Measurements from ENCODE around the gene ITGB6.

GRCh38 chr2:160238392-160238791 lies 38.3 kb upstream of the ITGB6 start:
- TF ChIP-seq CTCF (IDR thresholded peaks at IDR 0.05), result no peak
- no peak for TF ChIP-seq POLR2A (IDR thresholded peaks at IDR 0.05)

All from uterus (tissue), 2 donors.